Gastrocnemius medialis (tissue), 4 donors: ENCODE measurements around the gene SERTAD1. TPM values are rescaled to one million over a fixed set of nuclear protein-coding genes. Genes with fewer than 3 reads are reported as not detected.

Experiments used
- ATAC-seq, 2 donors: fragments of 150-250 bp; one replicate each; pipeline ENCODE4 v1.9.1; 2016
- DNase-seq, 2 donors: peaks; one replicate each; pipeline ENCODE4 v3.0.0-alpha.2; 2019
- H3K27ac ChIP-seq, 4 donors: fragments of 200-600 bp; sonication (generic); 1 replicate in 1 of 4; 2 replicates in 3 of 4; pipeline ENCODE4 v1.5.1; 2016 to 2018; ENCODE audit warnings: mild to moderate bottlenecking in 2 of 4, moderate library complexity in 1 of 4
- H3K27me3 ChIP-seq, 3 donors: fragments of 200-600 bp; sonication (generic) in 2 of 3; 1 replicate in 1 of 3; 2 replicates in 2 of 3; pipeline versions ENCODE4 v1.5.1 to v1.6.0; 2016 to 2019; ENCODE audit warnings: mild to moderate bottlenecking in 1 of 3, moderate library complexity in 1 of 3
- H3K36me3 ChIP-seq, 2 donors: fragments of 200-600 bp; sonication (generic) in 1 of 2; one replicate each; pipeline ENCODE4 v1.5.1; 2017 to 2018
- H3K4me1 ChIP-seq, 2 donors: fragments of 200-600 bp; sonication (generic) in 1 of 2; one replicate each; pipeline ENCODE4 v1.5.1; 2016 to 2017; ENCODE audit warnings: mild to moderate bottlenecking in 2 of 2
- H3K4me3 ChIP-seq, 4 donors: fragments of 200-600 bp; sonication (generic) in 3 of 4; 1 replicate in 1 of 4; 2 replicates in 3 of 4; pipeline ENCODE4 v1.5.1; 2016 to 2019; ENCODE audit warnings: mild to moderate bottlenecking in 2 of 4
- H3K9me3 ChIP-seq, 3 donors: fragments of 200-600 bp; sonication (generic) in 2 of 3; 1 replicate in 1 of 3; 2 replicates in 2 of 3; pipeline ENCODE4 v1.5.1; 2016 to 2019
- POLR2A ChIP-seq, 2 donors: fragments of 450-650 bp; IDR thresholded peaks; one replicate each; pipeline ENCODE4 v1.6.1; 2017; ENCODE audit warnings: antibody characterized with exemption in 2 of 2, mild to moderate bottlenecking in 2 of 2, moderate library complexity in 2 of 2
- in situ Hi-C, 4 donors: fragments of 200-750 bp; cut with MboI; loops; one replicate each; pipeline versions ENCODE4 v1.15.0 to v1.8.0; 2017; ENCODE audit warnings: low sequenced_read_pairs in 4 of 4
- intact Hi-C: fragments of 100-400 bp; cut with DNase I; formaldehyde crosslinking; loops from one replicate; pipeline ENCODE4 v1.15.1; 2023; ENCODE audit warnings: low total_unique reads
- total RNA-seq, 4 donors: library from RNA; depleted of rRNA; stranded (reverse); fragments of >200 nt; gene quantifications; one replicate each; pipeline versions ENCODE4 v1.1.0 to v1.2.3, GENCODE V29; 2016
- TF ChIP-seq, protein P1 (sequence below), 5 experiments: fragments of 450-650 bp in 3 of 5; fragments of 200-600 bp in 2 of 5; sonication (generic) in 2 of 5; IDR thresholded peaks in 4 of 5; conservative IDR thresholded peaks in 1 of 5; 1 replicate in 4 of 5; 2 replicates in 1 of 5; pipeline ENCODE4 v1.5.1; 2016 to 2019; ENCODE audit warnings: antibody characterized with exemption in 5 of 5, mild to moderate bottlenecking in 3 of 5, moderate library complexity in 3 of 5

Gene SERTAD1
- total RNA-seq, 4 donors from 2014 or later: 15.3 to 18.3 (median 16.0) TPM

DNA sequence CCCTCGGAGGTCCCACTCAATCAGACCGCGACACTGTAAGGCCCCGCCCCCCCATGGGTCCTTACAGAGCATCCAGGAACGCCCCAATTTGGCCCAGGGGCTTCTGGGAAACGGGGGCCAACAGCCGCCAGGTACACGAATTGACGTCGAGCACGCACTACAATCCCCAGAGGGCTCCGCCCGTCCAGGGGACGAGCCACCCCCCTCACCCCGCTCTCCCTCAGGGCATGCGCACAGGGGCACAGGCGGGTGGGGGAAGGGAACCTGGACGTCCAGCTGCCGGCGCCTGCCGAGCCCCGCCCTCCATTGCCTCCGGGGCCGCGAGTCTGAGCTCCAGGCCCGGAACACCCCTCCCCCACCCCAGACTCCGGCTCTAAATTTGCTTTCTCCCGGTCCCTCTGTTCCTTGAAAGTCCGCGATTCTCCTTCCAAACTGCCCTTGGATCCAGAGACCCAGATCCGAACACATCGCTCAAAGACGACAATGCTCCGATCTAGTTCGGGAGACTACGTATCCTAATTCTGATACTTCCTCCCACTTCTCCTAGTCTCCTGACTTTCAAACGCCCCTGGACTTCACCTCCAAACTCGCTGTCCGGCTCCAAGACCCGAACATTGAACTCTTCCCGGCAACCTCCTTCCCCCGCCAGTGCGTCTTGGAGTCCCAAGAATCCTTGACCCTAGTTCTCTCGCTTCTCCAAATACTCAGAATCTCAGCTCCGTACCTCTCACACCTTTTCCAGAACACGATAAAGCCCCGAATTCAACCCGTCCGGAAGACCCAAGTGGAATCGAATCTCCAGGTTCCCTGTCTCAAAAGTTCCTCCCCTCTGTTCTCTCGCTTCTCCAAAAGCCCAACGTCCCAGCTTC is 17.6 kb upstream of the SERTAD1 start:
- intact Hi-C loops: loop anchor here (1.0 to 10.0 kb wide), 3 partner anchors 10 to 271 kb away; partner anchors contain the start of genes C19orf47, COQ8B, ITPKC and PLD3

DNA sequence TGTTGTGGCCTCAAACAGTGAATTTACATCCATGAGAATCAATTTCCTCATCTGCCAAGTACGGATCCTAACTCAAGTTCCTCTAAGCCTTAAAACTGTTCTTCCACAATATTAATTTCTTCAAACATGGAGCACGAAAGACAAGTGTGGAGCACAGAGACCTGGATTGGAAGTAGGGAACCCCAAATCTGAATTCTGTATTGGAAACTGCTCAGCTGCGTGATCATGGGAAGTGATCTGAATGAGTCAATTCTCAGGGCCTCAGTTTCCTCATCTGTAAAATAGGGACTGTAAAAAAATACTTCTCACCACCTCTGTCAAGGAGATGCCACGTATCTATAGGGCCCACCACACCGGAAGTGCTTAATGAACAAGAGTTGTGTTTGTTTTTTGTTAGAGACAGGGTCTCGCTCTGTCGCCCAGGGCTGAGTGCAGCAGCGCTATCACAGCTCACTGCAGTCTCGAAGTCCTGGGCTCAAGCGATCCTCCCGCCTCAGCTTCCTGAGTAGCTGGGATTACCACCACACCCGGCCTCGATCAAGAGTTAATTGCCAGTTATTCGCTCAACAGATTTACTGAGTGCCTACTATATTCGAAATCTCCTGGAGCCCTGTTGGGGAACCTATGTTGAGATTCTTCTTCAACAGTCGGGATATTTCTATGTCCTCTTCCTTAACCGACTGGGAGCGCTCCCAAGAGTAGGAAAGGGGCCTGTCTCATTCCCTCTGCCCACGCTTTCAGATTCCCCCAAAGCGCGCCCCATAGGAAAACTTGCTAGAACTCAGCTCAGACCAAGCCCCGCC is 16.7 kb upstream of the SERTAD1 start:
- intact Hi-C loops: loop anchor here (1.0 to 10.0 kb wide), 3 partner anchors 9 to 272 kb away; partner anchors contain the start of genes C19orf47, COQ8B, ITPKC and PLD3

More for the DNA sequence above, 17.6 kb upstream of the SERTAD1 start:
- H3K9me3 ChIP-seq: no peaks in the 10 kb centered on the region
- H3K4me3 ChIP-seq: peak overlapping the region; percentile 77 to 98 (median 92)
- in situ Hi-C loops: no loop called here
- H3K27me3 ChIP-seq: no peaks in the 10 kb centered on the region
- peaks cover 15 to 24% of the 10 kb centered on the region in 2 donors for H3K4me1 ChIP-seq
- peak; percentile 99 to 100 for DNase-seq
- ATAC-seq: peak; percentile 80 to 83
- H3K36me3 ChIP-seq: peaks cover 0 to 29% of the 10 kb centered on the region in 2 donors
- H3K27ac ChIP-seq: peak overlapping the region; percentile 96 to 99 (median 99)
- TF ChIP-seq, protein P1, sequence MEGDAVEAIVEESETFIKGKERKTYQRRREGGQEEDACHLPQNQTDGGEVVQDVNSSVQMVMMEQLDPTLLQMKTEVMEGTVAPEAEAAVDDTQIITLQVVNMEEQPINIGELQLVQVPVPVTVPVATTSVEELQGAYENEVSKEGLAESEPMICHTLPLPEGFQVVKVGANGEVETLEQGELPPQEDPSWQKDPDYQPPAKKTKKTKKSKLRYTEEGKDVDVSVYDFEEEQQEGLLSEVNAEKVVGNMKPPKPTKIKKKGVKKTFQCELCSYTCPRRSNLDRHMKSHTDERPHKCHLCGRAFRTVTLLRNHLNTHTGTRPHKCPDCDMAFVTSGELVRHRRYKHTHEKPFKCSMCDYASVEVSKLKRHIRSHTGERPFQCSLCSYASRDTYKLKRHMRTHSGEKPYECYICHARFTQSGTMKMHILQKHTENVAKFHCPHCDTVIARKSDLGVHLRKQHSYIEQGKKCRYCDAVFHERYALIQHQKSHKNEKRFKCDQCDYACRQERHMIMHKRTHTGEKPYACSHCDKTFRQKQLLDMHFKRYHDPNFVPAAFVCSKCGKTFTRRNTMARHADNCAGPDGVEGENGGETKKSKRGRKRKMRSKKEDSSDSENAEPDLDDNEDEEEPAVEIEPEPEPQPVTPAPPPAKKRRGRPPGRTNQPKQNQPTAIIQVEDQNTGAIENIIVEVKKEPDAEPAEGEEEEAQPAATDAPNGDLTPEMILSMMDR (IDR thresholded peaks at IDR 0.05 in 4 of 5, conservative IDR thresholded peaks at IDR 0.05 in 1 of 5): no peak
- TF ChIP-seq POLR2A (IDR thresholded peaks at IDR 0.05): peak; percentile 68 to 76

DNA sequence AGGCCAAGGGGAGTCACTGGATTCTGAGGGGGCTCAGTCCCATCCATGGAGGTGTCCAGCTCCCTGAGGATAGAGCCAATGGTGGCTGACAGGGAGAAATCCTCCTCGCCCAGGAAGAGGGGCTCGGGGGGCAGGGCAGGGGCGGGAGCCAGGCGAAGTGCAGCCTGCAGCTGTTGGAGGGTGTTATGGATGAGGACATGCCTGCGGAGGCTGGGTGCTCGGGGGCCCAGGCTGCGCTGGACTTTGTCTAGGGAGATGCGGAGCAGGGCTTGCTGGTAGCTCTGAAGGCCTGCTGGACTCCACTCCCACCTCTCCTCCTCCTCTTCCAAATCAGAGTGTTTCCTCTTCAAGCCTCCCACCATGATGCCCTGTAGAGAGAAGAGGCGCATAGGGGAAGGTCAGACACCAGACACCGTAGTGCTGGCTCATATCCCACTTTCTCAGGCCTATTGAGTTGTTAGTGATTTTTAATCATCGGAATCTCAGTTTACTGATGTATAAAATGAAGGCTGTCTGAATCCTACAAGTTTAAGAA is 16.0 kb upstream of the SERTAD1 start:
- TF ChIP-seq POLR2A (IDR thresholded peaks at IDR 0.05): no peak
- TF ChIP-seq, protein P1 (IDR thresholded peaks at IDR 0.05 in 4 of 5, conservative IDR thresholded peaks at IDR 0.05 in 1 of 5): no peak
- DNase-seq (no peak), ATAC-seq (no peak)
- in situ Hi-C loops (no loop called here), intact Hi-C loops (loop anchor here (2.0 to 10.0 kb wide), 2 partner anchors 93 to 273 kb away; partner anchors contain the start of genes C19orf47, COQ8B, ITPKC and PLD3)
- Histone ChIP-seq H3K27me3 (no peaks in the 10 kb centered on the region), H3K36me3 (peaks cover 0 to 20% of the 10 kb centered on the region in 2 donors), H3K9me3 (no peaks in the 10 kb centered on the region), H3K4me3 (peak overlapping the region in 1 of 4 donors; percentile 93), H3K27ac (peak overlapping the region; percentile 96 to 99 (median 99)), H3K4me1 (peaks cover 15 to 24% of the 10 kb centered on the region in 2 donors)

More for the DNA sequence above, 16.7 kb upstream of the SERTAD1 start:
- in situ Hi-C loops: no loop called here
- ATAC-seq (no peak), DNase-seq (no peak)
- Histone ChIP-seq H3K9me3 (no peaks in the 10 kb centered on the region), H3K27ac (peak overlapping the region; percentile 96 to 99 (median 99)), H3K27me3 (no peaks in the 10 kb centered on the region), H3K36me3 (peaks cover 0 to 21% of the 10 kb centered on the region in 2 donors), H3K4me3 (peak overlapping the region; percentile 47 to 98 (median 85)), H3K4me1 (peaks cover 15 to 24% of the 10 kb centered on the region in 2 donors)
- TF ChIP-seq, protein P1 (IDR thresholded peaks at IDR 0.05 in 4 of 5, conservative IDR thresholded peaks at IDR 0.05 in 1 of 5): no peak
- TF ChIP-seq POLR2A (IDR thresholded peaks at IDR 0.05): no peak

DNA sequence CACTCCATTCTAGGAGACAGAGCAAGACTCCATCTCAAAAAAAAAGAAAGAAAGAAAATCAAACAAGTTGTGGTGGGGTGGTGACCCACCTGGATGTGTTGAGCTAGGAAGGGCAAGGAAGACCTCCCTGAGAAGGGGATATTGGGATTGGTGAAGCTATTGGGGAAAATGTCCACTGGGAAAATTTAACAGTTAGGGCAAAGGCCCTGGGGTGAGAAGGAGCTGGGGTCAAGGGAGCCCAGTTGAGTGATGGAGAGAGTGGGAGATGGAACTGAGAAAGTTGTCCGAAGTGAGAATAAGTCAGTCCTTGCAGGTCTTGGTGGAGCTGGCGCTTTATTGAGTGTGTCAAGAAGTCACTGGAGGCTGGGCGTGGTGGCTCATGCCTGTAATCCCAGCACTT is 12.5 kb upstream of the SERTAD1 start:
- TF ChIP-seq POLR2A (IDR thresholded peaks at IDR 0.05): no peak
- TF ChIP-seq, protein P1 (IDR thresholded peaks at IDR 0.05 in 4 of 5, conservative IDR thresholded peaks at IDR 0.05 in 1 of 5): no peak
- DNase-seq (no peak), ATAC-seq (no peak)
- Histone ChIP-seq H3K27me3 (no peaks in the 10 kb centered on the region), H3K4me3 (no peak overlapping the region), H3K27ac (no peak overlapping the region), H3K36me3 (peaks cover 0 to 20% of the 10 kb centered on the region in 2 donors), H3K9me3 (no peaks in the 10 kb centered on the region), H3K4me1 (peaks cover 15 to 27% of the 10 kb centered on the region in 2 donors)
- intact Hi-C loops: no loop called here
- in situ Hi-C loops: no loop called here
